Stomach (tissue), 9 donors: Measurements from ENCODE around the gene ESRRG. TPM values are rescaled to one million over a fixed set of nuclear protein-coding genes. Genes with fewer than 3 reads are reported as not detected.

ENCODE experiments used
- DNase-seq, 2 donors: peaks; one replicate each; pipeline versions ENCODE4 v3.0.0 to v3.0.0-alpha.2; 2013 to 2019
- H3K27ac ChIP-seq, 5 donors: fragments of 200-600 bp in 4 of 5; sonication (generic) in 4 of 5; one replicate each; pipeline ENCODE4 v1.5.1; 2013 to 2019; ENCODE audit warnings: mild to moderate bottlenecking in 1 of 5, moderate library complexity in 1 of 5
- H3K27me3 ChIP-seq, 3 donors: fragments of 200-600 bp; sonication (generic); one replicate each; pipeline ENCODE4 v1.5.1; 2017 to 2019; ENCODE audit warnings: mixed run types in 1 of 3
- H3K36me3 ChIP-seq, 4 donors: fragments of 200-600 bp; sonication (generic); 1 replicate in 3 of 4; 2 replicates in 1 of 4; pipeline ENCODE4 v1.5.1; 2016 to 2019
- H3K4me1 ChIP-seq, 4 donors: fragments of 200-600 bp; sonication (generic); one replicate each; pipeline ENCODE4 v1.5.1; 2016 to 2019
- H3K4me3 ChIP-seq, 4 donors: fragments of 200-600 bp; sonication (generic) in 3 of 4; one replicate each; pipeline ENCODE4 v1.5.1; 2016 to 2019; ENCODE audit warnings: mild to moderate bottlenecking in 1 of 4
- H3K9me3 ChIP-seq, 4 donors: fragments of 200-600 bp; sonication (generic); one replicate each; pipeline ENCODE4 v1.5.1; 2016 to 2019
- EP300 ChIP-seq: sonication (generic); formaldehyde crosslinking; IDR thresholded peaks from one replicate; pipeline ENCODE4 v1.6.1; 2017; ENCODE audit warnings: antibody characterized with exemption
- POLR2A ChIP-seq, 4 donors: fragments of 450-650 bp; IDR thresholded peaks; one replicate each; pipeline ENCODE4 v1.6.1; 2016; ENCODE audit warnings: antibody characterized with exemption in 4 of 4, control low read depth in 2 of 4, mild to moderate bottlenecking in 1 of 4, moderate library complexity in 1 of 4
- POLR2AphosphoS5 ChIP-seq, 3 donors: sonication (generic); formaldehyde crosslinking; IDR thresholded peaks; one replicate each; pipeline ENCODE4 v1.6.1; 2016; ENCODE audit warnings: antibody characterized with exemption in 3 of 3
- WGBS, 5 donors: extraction: QIAGEN DNeasy Blood & Tissue Kit in 3 of 5; methylation state at CpG; one replicate each; pipeline versions ENCODE4 v1.1.5 to v1.1.7; 2013 to 2018; 5-methylcytosine and 5-hydroxymethylcytosine counted together
- intact Hi-C: fragments of 100-400 bp; cut with DNase I; formaldehyde crosslinking; loops from one replicate; pipeline ENCODE4 v1.15.1; 2023; ENCODE audit warnings: low total_unique reads
- polyA plus RNA-seq, 3 donors: library from polyadenylated mRNA; stranded (reverse); fragments of 200-250 nt; gene quantifications; one replicate each; pipeline ENCODE4 v1.2.3, GENCODE V29; 2013
- total RNA-seq, 5 donors: library from RNA; depleted of rRNA; stranded (reverse); fragments of >200 nt; gene quantifications; one replicate each; pipeline versions ENCODE4 v1.1.0 to v1.2.3, GENCODE V29; 2014 to 2016
- TF ChIP-seq, protein P1 (sequence below), 7 experiments: fragments of 450-650 bp in 4 of 7; fragments of 200-600 bp in 3 of 7; sonication (generic) in 3 of 7; IDR thresholded peaks; one replicate each; pipeline ENCODE4 v1.5.1; 2016 to 2019; ENCODE audit warnings: antibody characterized with exemption in 7 of 7, control low read depth in 2 of 7, mild to moderate bottlenecking in 1 of 7
- donor health status: healthy with polysubstance abuse.
- donor health status: Bipolar disorder and iron deficiency.
- donor health status: healthy.

Gene ESRRG
- total and polyA plus RNA-seq, 8 donors, result 0.29 to 247 (median 34.2) TPM

DNA sequence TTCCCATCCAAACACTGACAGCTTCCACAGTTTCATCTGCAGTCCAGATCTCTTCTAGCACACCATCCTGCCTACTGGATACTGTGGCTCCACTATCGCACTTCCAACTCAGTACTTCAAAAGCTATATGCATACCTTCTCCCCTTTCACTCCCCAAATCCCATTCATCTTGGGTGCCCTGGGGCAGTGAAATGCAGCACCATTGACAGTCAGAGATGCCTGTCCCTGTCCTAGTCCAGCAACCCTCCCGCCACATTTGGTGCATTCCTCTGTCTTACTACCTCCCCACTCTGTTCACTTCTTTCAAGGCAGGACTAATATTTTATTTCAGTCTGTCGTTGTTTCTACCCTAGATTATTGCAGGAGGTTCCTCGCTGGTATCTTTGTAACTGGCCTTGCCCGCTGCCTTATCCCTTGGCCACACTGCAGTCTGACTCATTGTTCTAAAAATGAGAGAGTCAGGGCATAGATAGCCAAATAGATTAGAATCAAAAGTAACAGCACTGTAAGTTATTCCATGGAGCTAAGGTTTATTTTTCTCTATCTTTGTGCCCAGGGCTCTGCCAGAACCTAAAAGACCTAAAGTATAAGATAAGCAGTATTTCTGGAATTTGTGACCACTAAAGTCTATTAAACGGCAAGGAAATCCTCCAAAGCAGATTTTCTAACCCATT, 96.7 kb downstream of the ESRRG start:
- intact Hi-C loops, result no loop called here
- WGBS, 5 donors, result 69 to 86% (median 78%) methylated on average over 6 of the region's 6 CpGs
- DNase-seq, result no peak

DNA sequence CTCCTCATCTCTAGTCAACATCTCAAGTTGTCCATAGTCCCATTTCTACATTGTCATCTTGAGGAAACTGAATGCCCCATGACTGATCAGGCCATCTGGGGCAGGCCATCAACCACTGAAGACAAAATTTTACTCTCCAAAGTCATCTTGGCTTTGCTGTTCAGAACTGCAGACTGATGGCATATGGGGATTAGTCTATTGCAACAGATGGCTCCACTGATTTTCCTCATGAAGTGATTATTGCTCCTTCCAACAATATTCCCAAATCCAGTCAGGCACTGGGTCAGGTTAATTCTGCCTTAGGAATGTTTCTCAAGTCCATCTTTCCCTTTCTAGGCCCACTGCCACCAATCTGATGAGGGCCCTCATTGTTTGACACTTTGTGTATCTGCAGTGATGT, 101.7 kb downstream of the ESRRG start:
- Histone ChIP-seq H3K9me3 (no peaks in the 10 kb centered on the region), H3K4me1 (peaks cover 0 to 5% (median 0%) of the 10 kb centered on the region in 4 donors), H3K36me3 (no peaks in the 10 kb centered on the region), H3K27me3 (no peaks in the 10 kb centered on the region), H3K4me3 (no peak overlapping the region), H3K27ac (no peak overlapping the region)
- intact Hi-C loops, result no loop called here
- TF ChIP-seq POLR2AphosphoS5 (IDR thresholded peaks at IDR 0.05) (no peak), POLR2A (IDR thresholded peaks at IDR 0.05) (no peak), EP300 (no peak)
- TF ChIP-seq, protein P1, sequence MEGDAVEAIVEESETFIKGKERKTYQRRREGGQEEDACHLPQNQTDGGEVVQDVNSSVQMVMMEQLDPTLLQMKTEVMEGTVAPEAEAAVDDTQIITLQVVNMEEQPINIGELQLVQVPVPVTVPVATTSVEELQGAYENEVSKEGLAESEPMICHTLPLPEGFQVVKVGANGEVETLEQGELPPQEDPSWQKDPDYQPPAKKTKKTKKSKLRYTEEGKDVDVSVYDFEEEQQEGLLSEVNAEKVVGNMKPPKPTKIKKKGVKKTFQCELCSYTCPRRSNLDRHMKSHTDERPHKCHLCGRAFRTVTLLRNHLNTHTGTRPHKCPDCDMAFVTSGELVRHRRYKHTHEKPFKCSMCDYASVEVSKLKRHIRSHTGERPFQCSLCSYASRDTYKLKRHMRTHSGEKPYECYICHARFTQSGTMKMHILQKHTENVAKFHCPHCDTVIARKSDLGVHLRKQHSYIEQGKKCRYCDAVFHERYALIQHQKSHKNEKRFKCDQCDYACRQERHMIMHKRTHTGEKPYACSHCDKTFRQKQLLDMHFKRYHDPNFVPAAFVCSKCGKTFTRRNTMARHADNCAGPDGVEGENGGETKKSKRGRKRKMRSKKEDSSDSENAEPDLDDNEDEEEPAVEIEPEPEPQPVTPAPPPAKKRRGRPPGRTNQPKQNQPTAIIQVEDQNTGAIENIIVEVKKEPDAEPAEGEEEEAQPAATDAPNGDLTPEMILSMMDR (IDR thresholded peaks at IDR 0.05), result no peak
- DNase-seq, result no peak

More for the DNA sequence above, 96.7 kb downstream of the ESRRG start:
- Histone ChIP-seq H3K27me3 (no peaks in the 10 kb centered on the region), H3K36me3 (no peaks in the 10 kb centered on the region), H3K4me1 (no peaks in the 10 kb centered on the region), H3K9me3 (no peaks in the 10 kb centered on the region), H3K27ac (no peak overlapping the region), H3K4me3 (no peak overlapping the region)
- TF ChIP-seq POLR2A (IDR thresholded peaks at IDR 0.05), result no peak
- TF ChIP-seq, protein P1 (IDR thresholded peaks at IDR 0.05), result no peak
- no peak for TF ChIP-seq POLR2AphosphoS5 (IDR thresholded peaks at IDR 0.05)
- no peak for TF ChIP-seq EP300

DNA sequence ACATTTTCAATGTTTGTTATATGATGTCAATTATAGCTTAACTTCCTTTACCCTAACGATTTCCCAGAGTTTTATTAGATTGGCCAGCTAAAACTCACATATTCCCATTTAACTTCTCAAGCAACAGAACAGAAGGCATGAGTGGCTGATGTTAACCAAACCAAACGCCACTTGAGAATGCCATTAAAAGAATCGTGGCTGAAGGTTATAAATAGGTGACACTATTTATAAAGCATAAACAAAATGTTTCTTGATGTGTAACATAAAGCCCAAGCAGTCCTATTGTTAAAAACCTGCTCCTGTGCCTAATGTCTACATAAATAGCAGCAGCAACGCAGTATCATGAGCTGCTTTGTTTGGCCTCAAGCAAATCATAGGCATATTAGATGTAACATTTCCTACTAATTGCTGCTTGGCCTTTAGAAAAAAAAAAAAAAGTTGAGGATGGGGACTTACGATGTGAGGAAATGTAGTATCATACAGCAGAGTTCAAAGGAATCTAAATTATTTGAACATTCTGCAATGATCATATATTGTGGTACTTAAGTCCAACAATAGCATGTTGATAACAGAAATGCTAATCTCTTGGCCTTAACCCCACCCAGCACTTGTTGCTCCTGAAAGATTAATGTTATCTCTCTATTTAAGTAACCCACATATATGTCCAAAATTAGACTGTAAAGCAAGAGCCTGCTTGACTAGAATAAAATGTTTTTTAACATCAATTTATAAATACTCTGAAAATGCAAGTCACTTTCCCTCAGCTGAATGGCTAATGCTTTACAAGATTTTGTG, 106.0 kb downstream of the ESRRG start:
- TF ChIP-seq, protein P1 (IDR thresholded peaks at IDR 0.05), result no peak
- no peak for TF ChIP-seq POLR2AphosphoS5 (IDR thresholded peaks at IDR 0.05)
- no peak for TF ChIP-seq POLR2A (IDR thresholded peaks at IDR 0.05)
- no peak for TF ChIP-seq EP300
- no peak overlapping the region for H3K27ac ChIP-seq
- no peak for DNase-seq
- peaks cover 0 to 5% (median 0%) of the 10 kb centered on the region in 4 donors for H3K4me1 ChIP-seq
- H3K27me3 ChIP-seq, result no peaks in the 10 kb centered on the region
- no peak overlapping the region for H3K4me3 ChIP-seq
- 32 to 49% (median 36%) methylated on average over 5 of the region's 5 CpGs for WGBS, 5 donors
- H3K9me3 ChIP-seq, result no peaks in the 10 kb centered on the region
- H3K36me3 ChIP-seq, result no peaks in the 10 kb centered on the region
- intact Hi-C loops, result no loop called here

DNA sequence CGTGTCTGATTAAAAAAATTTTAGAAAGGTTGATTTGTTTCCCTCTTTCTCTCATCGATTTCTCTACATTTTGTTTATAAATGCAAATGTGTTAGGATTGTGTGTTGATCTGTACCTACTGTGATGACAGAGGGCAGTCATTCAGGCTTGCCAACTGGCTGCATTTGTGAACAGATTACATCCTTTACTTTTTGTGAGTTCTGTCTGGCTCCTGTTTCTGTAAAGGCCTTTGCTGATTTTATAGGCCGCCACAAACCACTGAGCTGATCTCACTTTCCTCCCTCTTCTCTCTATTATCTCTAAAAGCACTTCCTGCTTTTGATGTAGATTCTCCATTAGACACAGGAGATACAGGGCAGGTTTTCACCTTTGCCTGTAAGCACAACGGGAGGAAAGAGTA, 106.8 kb downstream of the ESRRG start:
- Histone ChIP-seq H3K27ac (no peak overlapping the region), H3K36me3 (no peaks in the 10 kb centered on the region), H3K27me3 (no peaks in the 10 kb centered on the region), H3K4me1 (peaks cover 0 to 5% (median 0%) of the 10 kb centered on the region in 4 donors), H3K9me3 (no peaks in the 10 kb centered on the region), H3K4me3 (no peak overlapping the region)
- intact Hi-C loops, result no loop called here
- WGBS, 5 donors, result 72 to 81% (median 76%) methylated on average over 4 of the region's 4 CpGs
- TF ChIP-seq POLR2AphosphoS5 (IDR thresholded peaks at IDR 0.05) (no peak), POLR2A (IDR thresholded peaks at IDR 0.05) (no peak), EP300 (no peak)
- TF ChIP-seq, protein P1 (IDR thresholded peaks at IDR 0.05), result no peak
- DNase-seq, result no peak
